GM12878 (cell line): ENCODE measurements around the gene FANCI. TPM values are rescaled to one million over a fixed set of nuclear protein-coding genes. Genes with fewer than 3 reads are reported as not detected.

Experiments
- ATF7 ChIP-seq: fragments of 450-650 bp; IDR thresholded peaks from 2 replicates; pipeline ENCODE4 v1.6.1; 2016; ENCODE audit warnings: low read depth, mild to moderate bottlenecking
- BACH1 ChIP-seq: fragments of 450-650 bp; IDR thresholded peaks from 2 replicates; pipeline ENCODE4 v1.6.1; 2017; ENCODE audit warnings: mild to moderate bottlenecking, borderline replicate concordance
- CREB1 ChIP-seq: IDR thresholded peaks from 2 replicates; pipeline ENCODE4 v1.6.1; 2012; ENCODE audit warnings: low read depth, mild to moderate bottlenecking, inconsistent platforms
- EGR1 ChIP-seq, 2 experiments: IDR thresholded peaks; 1 replicate in 1 of 2; 2 replicates in 1 of 2; pipeline ENCODE4 v1.6.1; 2011 to 2012; ENCODE audit warnings: low read depth in 2 of 2, low read length in 2 of 2, borderline replicate concordance in 1 of 2, mild to moderate bottlenecking in 1 of 2, moderate library complexity in 1 of 2
- HDAC2 ChIP-seq: fragments of 200-600 bp; sonication (generic); IDR thresholded peaks from 2 replicates; pipeline ENCODE4 v1.6.1; 2017
- KLF5 ChIP-seq: fragments of 450-650 bp; IDR thresholded peaks from 2 replicates; pipeline ENCODE4 v1.6.1; 2014; ENCODE audit warnings: mild to moderate bottlenecking; ENCODE audit not compliant: partially characterized antibody
- POLR2A ChIP-seq: IDR thresholded peaks from 2 replicates; pipeline ENCODE4 v1.6.1; 2011; ENCODE audit warnings: low read depth, mild to moderate bottlenecking, low read length
- RFX5 ChIP-seq: IDR thresholded peaks from 2 replicates; pipeline ENCODE4 v1.6.1; 2011; ENCODE audit warnings: low read depth, low read length, improper control_type of control experiment
- SIX5 ChIP-seq: IDR thresholded peaks from 2 replicates; pipeline ENCODE4 v1.6.1; 2011; ENCODE audit warnings: mild to moderate bottlenecking, low read depth, low read length, moderate library complexity; ENCODE audit not compliant: severe bottlenecking
- SMAD5 ChIP-seq: IDR thresholded peaks from 2 replicates; pipeline ENCODE4 v1.6.1; 2016; ENCODE audit warnings: antibody characterized with exemption, low read depth
- SPI1 ChIP-seq: IDR thresholded peaks from 2 replicates; pipeline ENCODE4 v1.6.1; 2011; ENCODE audit warnings: low read depth, mild to moderate bottlenecking, low read length, moderate library complexity, borderline replicate concordance; ENCODE audit not compliant: insufficient read depth
- TCF3 ChIP-seq: IDR thresholded peaks from 2 replicates; pipeline ENCODE4 v1.6.1; 2012; ENCODE audit warnings: low read depth, mild to moderate bottlenecking, low read length, borderline replicate concordance; ENCODE audit not compliant: insufficient read depth
- ZZZ3 ChIP-seq: IDR thresholded peaks from 2 replicates; pipeline ENCODE4 v1.6.1; 2011; ENCODE audit warnings: low read depth; ENCODE audit not compliant: control insufficient read depth, insufficient read length
- polyA plus RNA-seq, 11 experiments: library from polyadenylated mRNA; depleted of rRNA in 4 of 11; unstranded in 6 of 11; stranded (reverse) in 5 of 11; fragments of >200 nt; fragmentation: Nextera tagmentation in 4 of 11; fragmentation: Illumina TruSeq in 1 of 11; extraction: Ambion mirVana in 4 of 11; extraction: Trizol in 1 of 11; gene quantifications; 1 replicate in 1 of 11; 2 replicates in 10 of 11; pipeline versions ENCODE4 v1.2.1 to v1.2.3, GENCODE V29; 2011 to 2016; ENCODE audit warnings: inconsistent platforms in 2 of 11, missing spikeins in 2 of 11, low read depth in 1 of 11
- total RNA-seq, 4 experiments: library from RNA; depleted of rRNA in 3 of 4; stranded (reverse); fragments of >200 nt in 3 of 4; fragmentation: Illumina TruSeq in 1 of 4; extraction: Trizol in 1 of 4; gene quantifications; 2 replicates each; pipeline versions ENCODE4 v1.2.1 to v1.2.3, GENCODE V29; 2013 to 2021
- TF ChIP-seq, protein P1 (sequence below): fragments of 450-650 bp; IDR thresholded peaks from 2 replicates; pipeline ENCODE4 v1.6.1; 2017; ENCODE audit warnings: antibody characterized with exemption, mild to moderate bottlenecking, moderate library complexity
- TF ChIP-seq, protein P2 (sequence below): fragments of 450-650 bp; IDR thresholded peaks from 2 replicates; pipeline ENCODE4 v1.6.1; 2017; ENCODE audit warnings: mild to moderate bottlenecking, low read depth, inconsistent platforms; ENCODE audit not compliant: poor library complexity, severe bottlenecking
- TF ChIP-seq, protein P3 (sequence below): fragments of 450-650 bp; IDR thresholded peaks from 2 replicates; pipeline ENCODE4 v1.6.1; 2014; ENCODE audit warnings: mild to moderate bottlenecking
- TF ChIP-seq, protein P4 (sequence below), 3 experiments: IDR thresholded peaks in 2 of 3; conservative IDR thresholded peaks in 1 of 3; 2 replicates each; pipeline ENCODE4 v1.5.1; 2011; ENCODE audit warnings: low read depth in 3 of 3, low read length in 3 of 3, mild to moderate bottlenecking in 3 of 3, control low read depth in 2 of 3, moderate library complexity in 2 of 3, inconsistent platforms in 1 of 3, mixed read lengths in 1 of 3; ENCODE audit not compliant: control insufficient read depth in 2 of 3, insufficient read depth in 1 of 3; ENCODE audit errors: extremely low read depth in 1 of 3

The FANCI gene
- total and polyA plus RNA-seq, 10 of the 15 experiments (the other 5 are each of a cell fraction or from before 2014, with no cell fraction given) = 38.1 to 129 (median 82.4) TPM

DNA sequence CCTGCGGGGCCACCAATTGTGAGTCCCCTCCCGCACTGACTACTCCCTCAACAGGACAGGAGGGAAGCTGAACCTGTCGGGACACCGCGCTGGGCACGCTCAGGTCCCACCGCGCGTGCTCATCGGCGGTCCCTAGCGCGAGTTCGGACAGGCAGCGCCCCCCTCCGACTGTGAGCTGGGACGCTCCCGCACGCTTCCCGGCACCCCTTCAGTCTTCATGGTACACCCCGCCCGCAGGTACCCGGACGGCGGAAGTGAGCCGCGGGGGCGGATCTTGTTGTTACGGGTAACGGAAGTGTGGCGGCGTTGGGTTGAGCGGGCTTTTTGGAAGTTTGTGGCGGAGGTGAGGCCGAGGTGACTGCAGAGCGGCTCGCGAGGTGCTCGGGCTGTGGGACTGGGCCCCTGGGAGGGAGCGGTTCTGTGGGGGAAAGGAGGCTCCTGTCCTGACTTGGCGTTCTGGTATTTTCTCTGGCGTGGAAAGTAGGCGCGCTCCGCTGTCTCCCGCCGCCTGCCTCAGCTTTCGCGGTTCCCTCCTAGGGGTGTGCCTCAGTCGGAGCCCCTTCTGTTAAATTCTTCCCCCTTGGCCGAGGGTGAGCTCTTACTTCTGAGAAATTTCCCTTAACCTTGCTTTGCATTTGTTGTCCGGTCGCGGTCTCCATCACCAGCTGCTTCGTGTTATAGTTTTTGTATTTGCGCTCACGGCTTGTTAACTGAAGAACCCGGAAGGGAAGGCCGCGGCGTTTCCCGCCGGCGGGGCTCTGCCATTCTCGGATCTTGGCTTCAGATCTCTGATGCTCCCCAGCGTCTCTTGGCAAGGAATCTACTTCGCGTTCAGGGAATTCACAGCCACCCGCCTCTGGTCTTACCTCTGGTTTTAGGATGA, at the start of gene FANCI (continued):
- TF ChIP-seq, protein P1, sequence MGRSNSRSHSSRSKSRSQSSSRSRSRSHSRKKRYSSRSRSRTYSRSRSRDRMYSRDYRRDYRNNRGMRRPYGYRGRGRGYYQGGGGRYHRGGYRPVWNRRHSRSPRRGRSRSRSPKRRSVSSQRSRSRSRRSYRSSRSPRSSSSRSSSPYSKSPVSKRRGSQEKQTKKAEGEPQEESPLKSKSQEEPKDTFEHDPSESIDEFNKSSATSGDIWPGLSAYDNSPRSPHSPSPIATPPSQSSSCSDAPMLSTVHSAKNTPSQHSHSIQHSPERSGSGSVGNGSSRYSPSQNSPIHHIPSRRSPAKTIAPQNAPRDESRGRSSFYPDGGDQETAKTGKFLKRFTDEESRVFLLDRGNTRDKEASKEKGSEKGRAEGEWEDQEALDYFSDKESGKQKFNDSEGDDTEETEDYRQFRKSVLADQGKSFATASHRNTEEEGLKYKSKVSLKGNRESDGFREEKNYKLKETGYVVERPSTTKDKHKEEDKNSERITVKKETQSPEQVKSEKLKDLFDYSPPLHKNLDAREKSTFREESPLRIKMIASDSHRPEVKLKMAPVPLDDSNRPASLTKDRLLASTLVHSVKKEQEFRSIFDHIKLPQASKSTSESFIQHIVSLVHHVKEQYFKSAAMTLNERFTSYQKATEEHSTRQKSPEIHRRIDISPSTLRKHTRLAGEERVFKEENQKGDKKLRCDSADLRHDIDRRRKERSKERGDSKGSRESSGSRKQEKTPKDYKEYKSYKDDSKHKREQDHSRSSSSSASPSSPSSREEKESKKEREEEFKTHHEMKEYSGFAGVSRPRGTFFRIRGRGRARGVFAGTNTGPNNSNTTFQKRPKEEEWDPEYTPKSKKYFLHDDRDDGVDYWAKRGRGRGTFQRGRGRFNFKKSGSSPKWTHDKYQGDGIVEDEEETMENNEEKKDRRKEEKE = peak; percentile 84
- no peak for TF ChIP-seq SIX5
- TF ChIP-seq RFX5 = peak; percentile 26; the same call in 1 of the 2 replicates
- TF ChIP-seq TCF3 = no peak
- peak; percentile 31; the same call in 1 of the 2 replicates for TF ChIP-seq SPI1
- TF ChIP-seq ATF7 = peak; percentile 93
- TF ChIP-seq BACH1 = peak; percentile 55; the same call in 1 of the 2 replicates
- peak; percentile 94; the same call in 1 of the 2 replicates for TF ChIP-seq HDAC2
- peak; percentile 45; the same call in 1 of the 2 replicates for TF ChIP-seq SMAD5
- TF ChIP-seq, protein P2, sequence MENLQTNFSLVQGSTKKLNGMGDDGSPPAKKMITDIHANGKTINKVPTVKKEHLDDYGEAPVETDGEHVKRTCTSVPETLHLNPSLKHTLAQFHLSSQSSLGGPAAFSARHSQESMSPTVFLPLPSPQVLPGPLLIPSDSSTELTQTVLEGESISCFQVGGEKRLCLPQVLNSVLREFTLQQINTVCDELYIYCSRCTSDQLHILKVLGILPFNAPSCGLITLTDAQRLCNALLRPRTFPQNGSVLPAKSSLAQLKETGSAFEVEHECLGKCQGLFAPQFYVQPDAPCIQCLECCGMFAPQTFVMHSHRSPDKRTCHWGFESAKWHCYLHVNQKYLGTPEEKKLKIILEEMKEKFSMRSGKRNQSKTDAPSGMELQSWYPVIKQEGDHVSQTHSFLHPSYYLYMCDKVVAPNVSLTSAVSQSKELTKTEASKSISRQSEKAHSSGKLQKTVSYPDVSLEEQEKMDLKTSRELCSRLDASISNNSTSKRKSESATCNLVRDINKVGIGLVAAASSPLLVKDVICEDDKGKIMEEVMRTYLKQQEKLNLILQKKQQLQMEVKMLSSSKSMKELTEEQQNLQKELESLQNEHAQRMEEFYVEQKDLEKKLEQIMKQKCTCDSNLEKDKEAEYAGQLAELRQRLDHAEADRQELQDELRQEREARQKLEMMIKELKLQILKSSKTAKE = no peak
- TF ChIP-seq KLF5 = peak; percentile 98
- TF ChIP-seq, protein P3, sequence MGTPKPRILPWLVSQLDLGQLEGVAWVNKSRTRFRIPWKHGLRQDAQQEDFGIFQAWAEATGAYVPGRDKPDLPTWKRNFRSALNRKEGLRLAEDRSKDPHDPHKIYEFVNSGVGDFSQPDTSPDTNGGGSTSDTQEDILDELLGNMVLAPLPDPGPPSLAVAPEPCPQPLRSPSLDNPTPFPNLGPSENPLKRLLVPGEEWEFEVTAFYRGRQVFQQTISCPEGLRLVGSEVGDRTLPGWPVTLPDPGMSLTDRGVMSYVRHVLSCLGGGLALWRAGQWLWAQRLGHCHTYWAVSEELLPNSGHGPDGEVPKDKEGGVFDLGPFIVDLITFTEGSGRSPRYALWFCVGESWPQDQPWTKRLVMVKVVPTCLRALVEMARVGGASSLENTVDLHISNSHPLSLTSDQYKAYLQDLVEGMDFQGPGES = no peak
- TF ChIP-seq ZZZ3 = no peak
- TF ChIP-seq POLR2A = peak; percentile 80
- TF ChIP-seq, protein P4, sequence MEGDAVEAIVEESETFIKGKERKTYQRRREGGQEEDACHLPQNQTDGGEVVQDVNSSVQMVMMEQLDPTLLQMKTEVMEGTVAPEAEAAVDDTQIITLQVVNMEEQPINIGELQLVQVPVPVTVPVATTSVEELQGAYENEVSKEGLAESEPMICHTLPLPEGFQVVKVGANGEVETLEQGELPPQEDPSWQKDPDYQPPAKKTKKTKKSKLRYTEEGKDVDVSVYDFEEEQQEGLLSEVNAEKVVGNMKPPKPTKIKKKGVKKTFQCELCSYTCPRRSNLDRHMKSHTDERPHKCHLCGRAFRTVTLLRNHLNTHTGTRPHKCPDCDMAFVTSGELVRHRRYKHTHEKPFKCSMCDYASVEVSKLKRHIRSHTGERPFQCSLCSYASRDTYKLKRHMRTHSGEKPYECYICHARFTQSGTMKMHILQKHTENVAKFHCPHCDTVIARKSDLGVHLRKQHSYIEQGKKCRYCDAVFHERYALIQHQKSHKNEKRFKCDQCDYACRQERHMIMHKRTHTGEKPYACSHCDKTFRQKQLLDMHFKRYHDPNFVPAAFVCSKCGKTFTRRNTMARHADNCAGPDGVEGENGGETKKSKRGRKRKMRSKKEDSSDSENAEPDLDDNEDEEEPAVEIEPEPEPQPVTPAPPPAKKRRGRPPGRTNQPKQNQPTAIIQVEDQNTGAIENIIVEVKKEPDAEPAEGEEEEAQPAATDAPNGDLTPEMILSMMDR (IDR thresholded peaks at IDR 0.05 in 2 of 3, conservative IDR thresholded peaks at IDR 0.05 in 1 of 3; ENCODE audit: control insufficient read depth in 2 of 3, extremely low read depth in 1 of 3, insufficient read depth in 1 of 3, low read depth in 3 of 3, low read length in 3 of 3) = peak; percentile 37 to 62 (median 40); a peak in 4 of 6 replicates
- TF ChIP-seq CREB1 = peak; percentile 48
- TF ChIP-seq EGR1 (IDR thresholded peaks at IDR 0.05; ENCODE audit: borderline replicate concordance in 1 of 2, low read depth in 2 of 2, low read length in 2 of 2) = peak in 1 of 2 experiments; percentile 83; a peak in 2 of 3 replicates
